ENCODE measurements around the gene DOC2A.
"Not testable (repeated sequence)": the region's sequence is repeated elsewhere in the genome, so short reads cannot be mapped to it uniquely, and the experiment has no call there.

Gene DOC2A

GRCh38 chr16:30010844-30011713, at the start of gene DOC2A:
TSS of gene DOC2A (minus strand) at chr16:30011027. CDS start at chr16:30010222, 805 bp downstream.
- no peak for DNase-seq

GRCh38 chr16:30060346-30060745, 49.5 kb upstream of the DOC2A start:
- DNase-seq: peak; percentile 57

- DNase-seq: no peak
Observed at GRCh38 chr16:30054959-30055553, 44.2 kb upstream of the DOC2A start.

GRCh38 chr16:30054451-30054850, 43.6 kb upstream of the DOC2A start:
- DNase-seq: no peak

- no peak for DNase-seq
Observed at GRCh38 chr16:30053376-30054015, 42.7 kb upstream of the DOC2A start.

GRCh38 chr16:30052671-30053372, 42.0 kb upstream of the DOC2A start:
- DNase-seq: peak; percentile 72

GRCh38 chr16:30051518-30051917, 40.7 kb upstream of the DOC2A start:
- DNase-seq: no peak

- no peak for DNase-seq
Observed at GRCh38 chr16:30049871-30050270, 39.0 kb upstream of the DOC2A start.

GRCh38 chr16:30046588-30046987, 35.8 kb upstream of the DOC2A start:
- no peak for DNase-seq

GRCh38 chr16:30046178-30046577, 35.4 kb upstream of the DOC2A start:
- DNase-seq: no peak

- DNase-seq: no peak
Observed at GRCh38 chr16:30041841-30042240, 31.0 kb upstream of the DOC2A start.

GRCh38 chr16:30040690-30041089, 29.9 kb upstream of the DOC2A start:
- DNase-seq: not testable (repeated sequence)

GRCh38 chr16:30040221-30040620, 29.4 kb upstream of the DOC2A start:
- DNase-seq: no peak

GRCh38 chr16:30033270-30033669, 22.4 kb upstream of the DOC2A start:
- DNase-seq: no peak

GRCh38 chr16:30032083-30032819, 21.4 kb upstream of the DOC2A start:
- peak; percentile 68 for DNase-seq

- no peak for DNase-seq
Observed at GRCh38 chr16:30031477-30031918, 20.7 kb upstream of the DOC2A start.

GRCh38 chr16:30030841-30031413, 20.1 kb upstream of the DOC2A start, which contains the start of gene TLCD3B:
TSS of gene TLCD3B (minus strand) at chr16:30031271. CDS start at chr16:30030527, 744 bp downstream.
- DNase-seq: no peak

- no peak for DNase-seq
Observed at GRCh38 chr16:30030011-30030685, 19.3 kb upstream of the DOC2A start.

- DNase-seq: no peak
Observed at GRCh38 chr16:30028438-30029076, 17.7 kb upstream of the DOC2A start.

- peak; percentile 98 for DNase-seq
Observed at GRCh38 chr16:30027588-30028437, 17.0 kb upstream of the DOC2A start.

All from NCI-H524 treated with DMSO at 0.1 percent for 48 hours (cell line).